Chondrocyte (in vitro differentiated cells): ENCODE measurements around the gene HECW1. TPM values are rescaled to one million over a fixed set of nuclear protein-coding genes. Genes with fewer than 3 reads are reported as not detected.

ENCODE experiments used
- DNase-seq: peaks from one replicate; pipeline ENCODE4 v3.0.0; 2021; ENCODE audit warnings: mixed read lengths, low spot score
- H3K27ac Mint-ChIP-seq: one replicate; pipeline ENCODE4 v1.8.0; 2021; ENCODE audit warnings: mild to moderate bottlenecking, moderate library complexity, mixed read lengths; ENCODE audit not compliant: unreplicated experiment
- H3K27me3 Mint-ChIP-seq: 2 replicates; pipeline ENCODE4 v1.8.0; 2021; ENCODE audit warnings: low read depth, mixed read lengths
- H3K36me3 Mint-ChIP-seq: 2 replicates; pipeline ENCODE4 v1.8.0; 2021; ENCODE audit warnings: low read depth, mixed read lengths
- H3K4me1 Mint-ChIP-seq: 2 replicates; pipeline ENCODE4 v1.8.0; 2021; ENCODE audit warnings: low read depth, mild to moderate bottlenecking, mixed read lengths
- H3K4me3 Mint-ChIP-seq: one replicate; pipeline ENCODE4 v1.8.0; 2021; ENCODE audit warnings: mild to moderate bottlenecking, moderate library complexity, mixed read lengths; ENCODE audit not compliant: unreplicated experiment
- H3K9me3 Mint-ChIP-seq: 2 replicates; pipeline ENCODE4 v1.8.0; 2021; ENCODE audit warnings: low read depth, mixed read lengths
- CTCF ChIP-seq: fragments of 200-600 bp; sonication (generic); IDR thresholded peaks from 2 replicates; pipeline ENCODE4 v1.5.0; 2021; ENCODE audit warnings: antibody characterized with exemption, mild to moderate bottlenecking, moderate library complexity
- total RNA-seq: library from RNA; stranded (reverse); gene quantifications from 3 replicates; pipeline ENCODE4 v1.2.1, GENCODE V29; 2021

HECW1 gene
- total RNA-seq, 1 donor from 2014 or later = 1.9 TPM

DNA sequence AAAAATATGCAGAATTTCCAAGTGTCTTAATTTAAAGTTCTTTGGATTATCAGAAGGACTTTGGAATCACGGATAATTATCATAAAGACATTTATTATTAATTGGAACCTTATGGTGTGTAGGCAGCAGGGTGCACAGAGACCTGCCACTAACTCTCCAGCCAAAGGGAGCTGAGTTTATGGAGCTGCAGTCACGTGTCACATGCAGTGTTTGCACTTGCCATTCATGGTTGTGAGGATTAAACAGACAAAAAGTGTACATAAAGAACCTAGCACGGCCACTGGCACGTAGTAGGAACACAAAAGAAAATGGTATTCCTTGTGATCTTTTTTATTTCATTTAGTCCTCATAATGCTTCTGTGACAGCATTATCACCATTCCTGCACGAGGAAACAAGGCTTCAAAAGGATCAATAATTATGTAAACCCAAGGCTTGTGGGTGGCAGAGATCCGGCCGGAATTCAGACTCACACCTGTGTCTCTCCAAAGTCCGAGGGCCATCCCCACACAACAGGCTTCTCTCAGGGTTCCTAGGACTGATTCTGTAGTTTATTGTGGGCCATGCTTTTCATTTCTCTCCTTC, 326.5 kb downstream of the HECW1 start:
- Mint-ChIP-seq H3K4me3 (no peak overlapping the region), H3K36me3 (no peaks in the 10 kb centered on the region), H3K27me3 (peaks cover 2% of the 10 kb centered on the region), H3K4me1 (no peaks in the 10 kb centered on the region), H3K9me3 (no peaks in the 10 kb centered on the region), H3K27ac (no peak overlapping the region)
- DNase-seq = no peak
- TF ChIP-seq CTCF = no peak

- Mint-ChIP-seq H3K36me3 (no peaks in the 10 kb centered on the region), H3K4me1 (no peaks in the 10 kb centered on the region), H3K9me3 (no peaks in the 10 kb centered on the region), H3K27me3 (peaks cover 2% of the 10 kb centered on the region), H3K4me3 (no peak overlapping the region), H3K27ac (no peak overlapping the region)
- TF ChIP-seq CTCF = peak; percentile 87
- no peak for DNase-seq
These were observed 327.4 kb downstream of the HECW1 start for GRCh38 chr7:43439631-43440401.

DNA sequence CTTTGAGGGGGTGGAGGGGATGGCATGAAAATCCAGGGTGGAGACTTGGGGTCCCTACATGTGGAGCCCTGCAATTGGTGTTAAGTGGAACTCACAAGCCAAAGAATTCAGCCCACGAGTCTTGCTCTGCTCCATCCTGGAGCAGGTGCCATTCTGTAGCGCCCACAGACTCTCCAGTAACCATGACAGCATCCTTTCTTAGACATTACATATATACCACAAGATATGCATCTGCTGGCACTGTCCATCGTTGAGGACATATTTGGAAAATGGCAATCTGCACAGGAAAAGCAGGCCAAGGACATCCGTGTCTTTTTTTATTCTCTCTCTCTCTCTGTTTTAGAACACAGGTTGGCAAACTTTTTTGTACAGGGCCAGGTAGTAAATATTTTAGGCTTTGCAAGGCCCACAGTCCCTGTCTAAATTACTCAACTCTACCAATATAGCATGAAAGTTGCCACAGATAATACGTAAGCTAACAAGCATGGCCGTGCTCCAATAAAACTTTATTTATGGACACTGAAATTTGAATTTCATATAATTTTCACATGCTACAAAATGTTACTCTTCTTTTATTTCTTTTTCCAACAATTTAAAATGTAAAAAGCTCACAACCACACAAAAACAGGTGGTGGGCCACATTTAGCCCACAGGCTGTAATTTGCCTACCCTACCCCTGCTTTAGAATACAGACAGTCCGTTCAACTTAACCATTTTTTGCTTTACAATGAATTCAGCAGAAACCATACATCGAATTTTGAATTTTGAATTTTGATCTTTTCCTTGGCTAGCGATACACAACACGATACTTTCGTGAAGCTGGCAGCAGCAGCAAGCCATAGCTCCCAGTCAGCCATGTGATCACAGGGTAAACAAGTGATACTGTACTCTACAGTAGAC, 329.0 kb downstream of the HECW1 start:
- DNase-seq = no peak
- no peak for TF ChIP-seq CTCF
- no peak overlapping the region for H3K4me3 Mint-ChIP-seq
- peaks cover 2% of the 10 kb centered on the region for H3K27me3 Mint-ChIP-seq
- H3K36me3 Mint-ChIP-seq = no peaks in the 10 kb centered on the region
- H3K27ac Mint-ChIP-seq = no peak overlapping the region
- no peaks in the 10 kb centered on the region for H3K4me1 Mint-ChIP-seq
- H3K9me3 Mint-ChIP-seq = no peaks in the 10 kb centered on the region

DNA sequence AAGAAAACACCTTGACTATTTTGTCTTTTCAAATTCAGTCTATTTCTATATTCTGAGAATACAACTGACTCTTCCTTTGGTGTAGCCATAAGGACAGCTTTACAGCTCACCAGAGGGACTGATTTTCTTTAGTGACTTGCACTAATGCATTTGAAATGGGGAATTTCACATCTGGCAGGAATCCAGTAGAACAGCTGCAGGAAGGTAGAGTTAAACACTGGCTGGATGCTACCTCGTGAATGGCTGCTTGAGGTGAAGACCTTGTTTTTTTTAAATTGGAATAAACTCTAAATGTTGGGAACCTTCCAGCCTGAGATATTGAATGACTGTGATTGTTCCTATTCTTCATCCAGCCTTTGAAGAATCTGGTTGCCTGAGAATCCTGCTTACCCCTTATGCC, 330.9 kb downstream of the HECW1 start:
- peaks cover 1% of the 10 kb centered on the region for H3K36me3 Mint-ChIP-seq
- H3K4me3 Mint-ChIP-seq = no peak overlapping the region
- no peaks in the 10 kb centered on the region for H3K4me1 Mint-ChIP-seq
- H3K9me3 Mint-ChIP-seq = no peaks in the 10 kb centered on the region
- no peak for DNase-seq
- TF ChIP-seq CTCF = no peak
- H3K27me3 Mint-ChIP-seq = no peaks in the 10 kb centered on the region
- no peak overlapping the region for H3K27ac Mint-ChIP-seq
